ENCODE measurements around the gene MAPKAP1.
A peak's percentile ranks its signal among the peaks of the same experiment; 100 is the strongest.

MAPKAP1 gene

DNA sequence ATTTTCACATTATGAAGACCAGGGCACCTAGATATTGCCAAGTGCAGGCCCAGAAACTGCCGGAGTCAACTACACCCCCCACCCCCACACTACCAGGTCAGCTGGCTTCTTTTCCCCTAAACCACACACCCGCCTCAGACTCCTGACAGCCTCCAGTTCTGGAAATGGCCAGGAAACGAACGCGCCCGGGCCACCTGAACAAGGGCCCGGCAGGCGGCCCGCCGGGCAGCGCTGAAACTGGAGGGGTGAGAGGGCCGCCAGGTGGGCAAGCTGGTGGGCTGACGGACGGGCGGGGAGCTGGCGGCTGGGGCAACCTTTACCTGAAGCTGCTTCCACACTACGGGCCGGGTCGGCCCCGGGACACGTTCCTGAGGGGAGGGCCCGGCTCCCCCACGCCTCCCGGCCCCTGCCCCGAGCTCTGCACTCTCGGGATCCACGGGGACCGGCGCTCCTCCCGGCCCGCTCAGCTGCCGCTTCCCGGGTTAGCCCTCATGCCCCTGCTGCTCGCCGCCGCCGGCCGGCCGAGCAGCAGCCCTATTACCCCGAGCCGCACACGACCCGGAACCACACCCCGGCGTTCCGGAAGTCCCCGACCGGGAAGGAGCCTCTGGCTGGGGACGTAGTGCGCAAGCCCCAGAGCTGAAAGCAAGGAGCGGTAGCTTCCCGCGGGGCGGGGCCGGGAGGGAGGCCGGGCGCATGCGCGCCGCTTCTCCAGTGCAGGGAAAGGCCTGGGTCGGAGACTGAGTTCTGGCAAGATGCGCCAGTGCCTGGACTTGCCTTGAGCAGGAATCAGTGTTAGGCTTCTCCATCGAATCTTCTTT, at the start of gene MAPKAP1:
Gene MAPKAP1 (minus strand): TSS at position 558 of the 821 bp plus-strand sequence. CDS start 34,634 bp downstream, outside the sequence.
- Histone ChIP-seq H3K27me3 (ENCODE audit: insufficient read depth, low read length) (no peaks in the 10 kb centered on the region), H3K27ac (ENCODE audit: low read depth, low read length) (peak within 1 kb of the TSS; percentile 4; the same call in 1 of the 2 replicates), H3K4me1 (ENCODE audit: control insufficient read depth, insufficient read depth, low read length, unreplicated experiment) (peaks cover 17% of the 10 kb centered on the region), H2AFZ (ENCODE audit: low read length, unreplicated experiment) (peak within 1 kb of the TSS; percentile 94), H3K4me3 (ENCODE audit: low read depth, low read length) (peak within 1 kb of the TSS; percentile 79), H3K36me3 (ENCODE audit: insufficient read depth, low read length) (no peaks in the 10 kb centered on the region), H3K79me2 (ENCODE audit: control insufficient read depth, insufficient read depth, low read length, unreplicated experiment) (peaks cover 43% of the 10 kb centered on the region)

DNA sequence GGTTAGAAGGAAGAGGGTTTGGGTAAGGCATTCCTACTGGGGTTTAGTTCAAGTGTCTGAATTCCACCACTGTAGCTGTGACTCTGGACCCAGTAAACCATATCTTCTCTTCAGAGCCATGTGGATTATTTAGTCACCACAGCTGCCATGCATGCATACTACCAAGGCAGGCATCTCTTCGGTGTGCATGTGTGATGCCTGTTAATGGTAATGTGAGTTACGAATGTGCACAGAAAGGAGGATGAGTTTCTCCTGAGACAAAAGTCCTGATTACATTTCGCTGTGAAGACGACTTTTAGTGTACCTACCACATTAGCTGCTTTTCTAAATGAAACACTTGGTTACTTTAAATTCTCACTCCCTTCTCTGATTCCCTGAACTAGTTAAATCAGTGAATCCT, 49.5 kb upstream of the MAPKAP1 start:
- H3K27ac ChIP-seq (ENCODE audit: low read depth, low read length): no peak overlapping the region
- H3K4me3 ChIP-seq (ENCODE audit: low read depth, low read length): no peak overlapping the region
- no peak overlapping the region for H2AFZ ChIP-seq (ENCODE audit: low read length, unreplicated experiment)
- H3K27me3 ChIP-seq (ENCODE audit: insufficient read depth, low read length): no peaks in the 10 kb centered on the region
- peaks cover 47% of the 10 kb centered on the region for H3K79me2 ChIP-seq (ENCODE audit: control insufficient read depth, insufficient read depth, low read length, unreplicated experiment)
- H3K36me3 ChIP-seq (ENCODE audit: insufficient read depth, low read length): no peaks in the 10 kb centered on the region
- H3K4me1 ChIP-seq (ENCODE audit: control insufficient read depth, insufficient read depth, low read length, unreplicated experiment): peaks cover 29% of the 10 kb centered on the region

- H3K4me1 ChIP-seq (ENCODE audit: control insufficient read depth, insufficient read depth, low read length, unreplicated experiment): peaks cover 34% of the 10 kb centered on the region
- H3K27ac ChIP-seq (ENCODE audit: low read depth, low read length): no peak overlapping the region
- no peaks in the 10 kb centered on the region for H3K27me3 ChIP-seq (ENCODE audit: insufficient read depth, low read length)
- no peak overlapping the region for H2AFZ ChIP-seq (ENCODE audit: low read length, unreplicated experiment)
- H3K36me3 ChIP-seq (ENCODE audit: insufficient read depth, low read length): no peaks in the 10 kb centered on the region
- peaks cover 53% of the 10 kb centered on the region for H3K79me2 ChIP-seq (ENCODE audit: control insufficient read depth, insufficient read depth, low read length, unreplicated experiment)
- no peak overlapping the region for H3K4me3 ChIP-seq (ENCODE audit: low read depth, low read length)
Measured at GRCh38 chr9:125755340-125755739, 48.3 kb upstream of the MAPKAP1 start.

DNA sequence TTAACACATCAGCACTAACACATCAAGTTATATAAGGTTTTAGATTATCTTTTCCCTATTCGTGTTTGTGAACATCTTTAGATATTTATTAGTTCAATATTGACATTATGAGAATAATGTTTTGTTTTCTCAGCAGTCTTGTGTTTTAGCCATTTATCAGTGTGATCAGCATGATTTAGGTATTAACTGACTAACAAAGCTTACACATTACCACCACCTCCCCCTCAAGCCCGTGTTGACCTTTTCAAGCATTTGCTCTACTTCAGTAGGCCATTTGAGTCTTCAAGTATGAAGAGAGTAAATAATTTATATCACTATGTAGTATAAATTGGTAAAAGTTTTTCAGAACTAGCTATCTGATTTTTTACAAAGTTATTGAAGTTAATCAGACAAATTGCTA, 47.1 kb upstream of the MAPKAP1 start:
- Histone ChIP-seq H3K4me1 (ENCODE audit: control insufficient read depth, insufficient read depth, low read length, unreplicated experiment) (peaks cover 32% of the 10 kb centered on the region), H3K27ac (ENCODE audit: low read depth, low read length) (no peak overlapping the region)

DNA sequence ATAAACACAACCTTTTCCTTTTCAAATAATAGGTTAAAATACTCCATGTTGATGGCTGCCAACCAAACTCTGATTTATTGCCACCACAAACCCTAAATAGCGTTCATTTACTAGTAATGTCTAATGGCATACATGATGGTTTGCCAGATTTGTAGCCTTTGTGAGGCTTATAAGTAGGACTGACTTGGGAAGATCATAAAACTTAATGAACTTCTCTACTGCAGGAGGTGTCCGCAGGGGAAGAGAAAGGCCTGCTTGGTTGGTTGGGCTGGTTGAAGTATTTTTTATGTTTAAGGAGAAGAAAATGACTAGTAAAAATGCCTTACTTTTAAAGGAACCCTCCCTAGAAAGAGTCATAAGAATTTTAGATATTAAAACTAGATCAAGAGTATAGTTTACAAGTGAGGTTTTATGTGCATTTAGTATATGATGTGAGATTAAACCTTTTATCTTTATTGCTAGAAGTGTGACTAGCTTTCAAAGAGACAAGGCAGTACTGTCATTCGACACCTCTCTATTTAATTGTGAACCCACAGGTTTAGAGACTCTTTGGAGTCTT, 45.1 kb upstream of the MAPKAP1 start:
- no peaks in the 10 kb centered on the region for H3K36me3 ChIP-seq (ENCODE audit: insufficient read depth, low read length)
- no peak overlapping the region for H2AFZ ChIP-seq (ENCODE audit: low read length, unreplicated experiment)
- H3K79me2 ChIP-seq (ENCODE audit: control insufficient read depth, insufficient read depth, low read length, unreplicated experiment): peaks cover 60% of the 10 kb centered on the region
- H3K27me3 ChIP-seq (ENCODE audit: insufficient read depth, low read length): no peaks in the 10 kb centered on the region
- no peak overlapping the region for H3K4me3 ChIP-seq (ENCODE audit: low read depth, low read length)
- peaks cover 20% of the 10 kb centered on the region for H3K4me1 ChIP-seq (ENCODE audit: control insufficient read depth, insufficient read depth, low read length, unreplicated experiment)
- H3K27ac ChIP-seq (ENCODE audit: low read depth, low read length): no peak overlapping the region

More for the DNA sequence above, 47.1 kb upstream of the MAPKAP1 start:
- H3K27me3 ChIP-seq (ENCODE audit: insufficient read depth, low read length): no peaks in the 10 kb centered on the region
- no peak overlapping the region for H3K4me3 ChIP-seq (ENCODE audit: low read depth, low read length)
- H3K79me2 ChIP-seq (ENCODE audit: control insufficient read depth, insufficient read depth, low read length, unreplicated experiment): peaks cover 57% of the 10 kb centered on the region
- no peak overlapping the region for H2AFZ ChIP-seq (ENCODE audit: low read length, unreplicated experiment)
- no peaks in the 10 kb centered on the region for H3K36me3 ChIP-seq (ENCODE audit: insufficient read depth, low read length)

- Histone ChIP-seq H3K27ac (ENCODE audit: low read depth, low read length) (0 out of 2 replicates have a peak overlapping the region, but pooled peaks have one; percentile 1), H3K36me3 (ENCODE audit: insufficient read depth, low read length) (no peaks in the 10 kb centered on the region), H3K4me1 (ENCODE audit: control insufficient read depth, insufficient read depth, low read length, unreplicated experiment) (peaks cover 23% of the 10 kb centered on the region), H2AFZ (ENCODE audit: low read length, unreplicated experiment) (no peak overlapping the region), H3K27me3 (ENCODE audit: insufficient read depth, low read length) (no peaks in the 10 kb centered on the region), H3K79me2 (ENCODE audit: control insufficient read depth, insufficient read depth, low read length, unreplicated experiment) (peaks cover 50% of the 10 kb centered on the region), H3K4me3 (ENCODE audit: low read depth, low read length) (peak overlapping the region; percentile 90)
Measured at GRCh38 chr9:125750627-125751011, 43.6 kb upstream of the MAPKAP1 start.

DNA sequence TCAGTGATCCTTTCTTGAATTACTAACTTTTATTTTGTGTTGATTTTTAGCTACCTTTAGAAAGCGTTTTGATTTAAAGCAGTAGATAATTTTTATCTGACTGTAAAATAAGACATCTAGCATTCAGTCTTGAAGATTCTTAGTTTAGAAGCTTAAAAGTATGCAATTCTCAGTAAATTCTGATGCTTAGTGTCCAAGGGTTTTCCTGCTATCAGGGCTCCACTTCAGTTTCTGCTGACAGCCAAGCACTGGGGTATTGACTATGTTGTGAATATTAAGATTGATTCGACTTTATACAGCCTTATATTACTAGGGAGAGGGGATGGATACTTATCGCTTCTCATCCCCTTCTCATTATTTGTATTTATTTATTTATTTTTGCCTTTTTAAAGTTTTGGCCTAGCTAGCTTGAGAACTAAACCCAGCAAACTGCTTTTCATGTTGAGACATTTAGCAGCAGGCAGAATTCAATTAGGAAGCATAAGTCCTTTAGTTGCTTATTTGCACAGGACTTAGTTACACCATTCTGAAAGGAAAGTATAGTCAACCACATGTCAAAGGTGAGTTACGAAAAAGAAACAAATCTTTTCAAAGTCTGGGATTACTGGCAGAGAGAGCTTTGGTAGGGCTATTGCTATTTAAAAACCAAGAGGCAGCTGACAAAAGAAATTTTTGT, 43.1 kb upstream of the MAPKAP1 start:
- Histone ChIP-seq H3K36me3 (ENCODE audit: insufficient read depth, low read length) (no peaks in the 10 kb centered on the region), H3K27ac (ENCODE audit: low read depth, low read length) (peak overlapping the region; percentile 14; the same call in 1 of the 2 replicates), H2AFZ (ENCODE audit: low read length, unreplicated experiment) (no peak overlapping the region), H3K4me1 (ENCODE audit: control insufficient read depth, insufficient read depth, low read length, unreplicated experiment) (peaks cover 28% of the 10 kb centered on the region), H3K4me3 (ENCODE audit: low read depth, low read length) (peak overlapping the region; percentile 90), H3K79me2 (ENCODE audit: control insufficient read depth, insufficient read depth, low read length, unreplicated experiment) (peaks cover 50% of the 10 kb centered on the region), H3K27me3 (ENCODE audit: insufficient read depth, low read length) (no peaks in the 10 kb centered on the region)

DNA sequence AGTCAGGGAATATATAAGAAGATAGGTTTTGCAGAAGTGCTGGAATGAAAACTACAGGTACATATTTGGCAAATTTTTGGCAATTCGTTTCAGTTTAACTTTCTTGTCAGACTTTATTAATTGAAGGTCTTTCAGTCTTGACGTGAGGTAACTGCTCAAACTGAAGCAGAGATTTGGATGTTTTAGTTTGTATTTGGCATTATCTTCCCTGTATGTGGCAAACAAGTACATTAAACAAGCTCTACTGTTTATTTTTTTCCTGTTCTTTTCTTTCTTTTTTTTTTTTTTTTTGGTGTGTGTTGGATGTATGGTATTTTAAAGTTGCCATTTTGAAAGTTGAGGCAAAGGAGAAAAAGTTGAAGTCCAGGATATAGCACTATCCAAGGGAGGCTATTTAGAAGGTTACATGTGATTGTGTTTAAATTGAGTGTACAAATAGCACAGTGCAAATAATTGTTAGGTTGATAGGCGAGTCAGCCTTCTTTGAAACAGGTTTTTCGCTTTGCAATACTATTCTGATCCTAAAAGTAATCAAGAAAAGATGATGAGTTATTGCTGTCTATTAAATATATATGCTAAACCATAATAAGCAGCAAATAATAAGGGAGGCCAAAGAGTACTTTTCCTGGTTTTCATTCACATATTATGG, 42.4 kb upstream of the MAPKAP1 start:
- Histone ChIP-seq H3K27ac (ENCODE audit: low read depth, low read length) (peak overlapping the region; percentile 14; the same call in 1 of the 2 replicates), H3K4me1 (ENCODE audit: control insufficient read depth, insufficient read depth, low read length, unreplicated experiment) (peaks cover 32% of the 10 kb centered on the region), H3K4me3 (ENCODE audit: low read depth, low read length) (peak overlapping the region; percentile 90), H3K36me3 (ENCODE audit: insufficient read depth, low read length) (no peaks in the 10 kb centered on the region), H3K27me3 (ENCODE audit: insufficient read depth, low read length) (no peaks in the 10 kb centered on the region), H3K79me2 (ENCODE audit: control insufficient read depth, insufficient read depth, low read length, unreplicated experiment) (peaks cover 50% of the 10 kb centered on the region), H2AFZ (ENCODE audit: low read length, unreplicated experiment) (peak overlapping the region; percentile 88)

DNA sequence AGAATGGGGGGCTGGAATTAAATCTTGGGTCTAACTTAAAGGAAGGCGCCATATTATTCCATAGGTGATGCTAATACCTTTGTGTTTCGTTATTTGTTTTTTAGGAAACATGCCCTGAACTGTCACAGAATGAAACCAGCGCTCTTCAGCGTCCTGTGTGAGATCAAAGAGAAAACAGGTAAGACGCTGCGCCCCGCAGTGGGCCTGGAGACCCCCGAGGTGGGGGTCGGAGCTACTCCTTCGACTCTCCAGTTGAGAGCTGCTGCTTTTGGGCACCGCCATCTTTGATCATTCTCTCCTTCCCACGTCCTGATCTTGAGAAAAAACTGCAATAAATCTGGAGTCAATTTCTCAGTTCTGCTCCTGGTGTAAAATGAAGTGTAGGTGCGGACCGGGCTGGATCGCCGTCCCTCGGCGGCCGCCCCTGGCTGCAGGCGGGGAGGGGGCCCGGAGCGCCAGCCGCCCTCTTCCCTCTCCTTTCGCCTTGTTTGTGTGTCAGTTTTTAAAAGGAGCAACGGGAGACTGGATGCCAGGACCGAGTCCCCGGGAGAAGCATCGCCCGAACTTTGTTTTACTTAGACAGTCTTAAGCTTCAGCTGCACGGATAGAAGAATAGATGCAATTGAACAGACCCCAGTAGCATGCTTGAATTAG, 41.6 kb upstream of the MAPKAP1 start:
- Histone ChIP-seq H3K79me2 (ENCODE audit: control insufficient read depth, insufficient read depth, low read length, unreplicated experiment) (peaks cover 50% of the 10 kb centered on the region), H2AFZ (ENCODE audit: low read length, unreplicated experiment) (peak overlapping the region; percentile 88), H3K27ac (ENCODE audit: low read depth, low read length) (peak overlapping the region; percentile 45; the same call in 1 of the 2 replicates), H3K4me3 (ENCODE audit: low read depth, low read length) (peak overlapping the region; percentile 90), H3K36me3 (ENCODE audit: insufficient read depth, low read length) (no peaks in the 10 kb centered on the region), H3K4me1 (ENCODE audit: control insufficient read depth, insufficient read depth, low read length, unreplicated experiment) (peaks cover 32% of the 10 kb centered on the region), H3K27me3 (ENCODE audit: insufficient read depth, low read length) (no peaks in the 10 kb centered on the region)

All from ACC112 (cell line).